CD4-positive, alpha-beta T cell treated with Interleukin-6 at 100 ng/mL for 8 hours (primary cell): ENCODE results near the gene KCNJ6.
A peak's percentile ranks its signal among the peaks of the same experiment; 100 is the strongest.
"Not testable (repeated sequence)": the region's sequence is repeated elsewhere in the genome, so short reads cannot be mapped to it uniquely, and the experiment has no call there.

Experiments
- DNase-seq: peaks from one replicate; pipeline ENCODE4 v3.0.0-alpha.2; 2020; ENCODE audit warnings: mixed read lengths, low spot score

Gene KCNJ6

GRCh38 chr21:37724201-37724600, 192.1 kb downstream of the KCNJ6 start:
- no peak for DNase-seq

- DNase-seq, result no peak
Observed at GRCh38 chr21:37717534-37717933, 198.7 kb downstream of the KCNJ6 start.

DNA sequence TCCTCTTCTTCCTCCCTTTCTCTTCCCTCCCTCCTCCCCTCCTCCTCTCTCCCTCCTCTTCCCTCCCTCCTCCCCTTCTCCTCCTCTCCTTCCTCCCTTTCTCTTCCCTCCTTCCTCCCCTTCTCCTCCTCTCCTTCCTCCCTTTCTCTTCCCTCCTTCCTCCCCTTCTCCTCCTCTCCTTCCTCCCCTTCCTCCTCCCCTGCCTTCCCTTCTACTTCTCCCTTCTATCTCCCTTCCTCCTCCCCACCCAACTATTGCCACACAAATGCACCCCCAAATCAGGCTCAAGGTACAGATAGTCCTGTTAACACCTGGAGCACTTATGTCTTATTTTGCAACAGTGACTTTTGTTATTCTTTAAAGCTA, 203.7 kb downstream of the KCNJ6 start:
- DNase-seq, result not testable (repeated sequence)

- no peak for DNase-seq
Observed at GRCh38 chr21:37711836-37712568, 204.3 kb downstream of the KCNJ6 start.

- DNase-seq, result no peak
Observed at GRCh38 chr21:37711286-37711829, 204.9 kb downstream of the KCNJ6 start.

- DNase-seq, result no peak
Observed at GRCh38 chr21:37710546-37711285, 205.5 kb downstream of the KCNJ6 start.

DNA sequence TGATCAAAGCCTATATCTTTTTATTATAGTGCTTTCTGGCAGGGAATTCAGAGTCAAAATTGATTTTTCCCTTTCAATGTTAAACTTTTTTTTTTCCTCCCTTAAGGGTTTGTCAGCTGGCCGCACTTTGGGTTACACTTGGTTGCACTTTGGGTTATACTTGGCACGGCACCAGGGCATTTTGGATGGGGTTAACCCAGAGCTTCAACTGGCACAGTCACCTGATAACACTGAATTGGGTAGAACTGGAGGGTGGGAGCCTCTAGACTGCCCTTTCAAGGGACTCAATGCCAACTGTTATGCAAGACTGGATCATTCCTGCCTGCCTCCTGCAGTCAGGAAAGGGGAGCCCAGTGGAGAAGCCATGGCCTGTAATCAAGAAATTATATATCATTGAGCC, 211.5 kb downstream of the KCNJ6 start:
- DNase-seq, result no peak

GRCh38 chr21:37702241-37702640, 214.0 kb downstream of the KCNJ6 start:
- DNase-seq, result no peak

DNA sequence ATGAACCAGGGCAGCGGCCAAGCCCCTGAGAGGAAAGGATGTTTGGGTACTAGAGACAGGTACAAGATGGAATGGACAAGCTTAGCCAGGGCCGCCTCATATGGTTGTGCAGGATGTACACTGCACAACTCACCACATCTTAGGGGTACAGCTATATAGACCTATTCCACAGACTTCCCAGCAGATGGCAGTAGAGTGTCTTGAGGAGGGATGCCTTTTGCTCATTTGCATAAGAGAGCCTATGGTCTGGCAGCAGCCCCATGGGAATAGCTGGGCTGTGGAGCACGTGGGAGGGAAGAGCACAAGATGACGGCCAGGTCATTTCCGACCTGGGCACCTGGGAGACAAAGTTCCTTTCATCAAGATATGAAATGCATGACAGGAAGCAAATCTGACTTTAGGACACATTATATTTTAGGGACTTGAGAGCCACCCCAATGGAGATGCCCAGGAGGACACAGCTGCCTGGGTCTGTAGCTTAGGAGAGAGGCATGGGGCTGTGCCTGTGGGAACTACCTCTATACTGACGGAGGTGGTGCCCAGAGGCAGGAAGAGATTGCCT, 215.5 kb downstream of the KCNJ6 start:
- no peak for DNase-seq

GRCh38 chr21:37699024-37699775, 217.1 kb downstream of the KCNJ6 start:
- no peak for DNase-seq

- DNase-seq, result no peak
Observed at GRCh38 chr21:37696936-37697335, 219.3 kb downstream of the KCNJ6 start.

DNA sequence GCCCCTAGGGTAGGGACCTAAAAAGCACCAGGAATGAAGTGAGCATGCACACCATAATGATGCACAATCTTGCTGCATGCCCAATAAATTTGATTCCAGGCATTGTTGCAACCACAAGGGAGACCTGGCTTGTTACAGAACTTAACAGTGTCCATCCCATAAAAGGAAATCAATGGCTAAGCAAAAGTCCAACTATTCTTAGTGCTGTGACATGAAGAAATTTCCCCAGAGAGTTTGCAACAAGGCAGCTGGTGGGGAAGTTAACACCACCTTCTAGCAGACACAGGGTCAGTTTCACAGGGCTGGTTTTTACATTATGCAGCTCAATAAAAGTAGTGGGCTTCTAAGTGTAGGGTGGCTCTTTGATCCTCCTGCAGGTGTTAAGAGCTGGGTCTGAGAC, 221.1 kb downstream of the KCNJ6 start:
- no peak for DNase-seq

DNA sequence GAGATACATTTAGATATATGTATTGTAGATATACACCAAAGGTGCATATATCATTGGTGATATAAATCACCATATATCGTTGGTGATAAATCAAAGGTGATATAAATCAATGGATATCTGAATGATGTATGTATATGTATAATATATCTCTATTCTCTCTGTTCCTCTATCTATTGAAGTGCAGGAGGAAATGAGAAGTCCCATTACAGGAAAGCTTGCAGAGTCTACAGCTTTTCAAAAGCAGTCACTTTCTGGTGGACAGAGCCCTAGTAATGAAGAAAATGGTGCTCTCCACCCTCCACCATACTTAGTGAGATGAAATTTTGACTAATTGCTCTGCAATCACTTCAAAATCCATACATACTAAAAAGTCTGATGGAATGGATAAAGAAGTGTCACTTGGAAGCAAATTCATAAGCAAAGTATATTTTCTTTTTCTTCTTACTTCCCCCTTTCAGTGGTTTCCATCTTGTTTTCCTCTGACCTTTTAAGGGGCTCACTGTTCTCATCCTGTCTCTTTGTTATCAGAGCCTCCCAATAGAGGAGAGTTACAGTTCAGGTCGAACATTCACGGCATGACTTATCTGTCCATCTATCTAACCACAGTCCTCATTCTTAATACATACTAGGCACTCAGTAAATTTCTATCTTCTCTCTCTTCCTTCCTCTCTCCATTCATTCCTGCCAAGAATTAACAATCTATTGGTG, 227.2 kb downstream of the KCNJ6 start:
- DNase-seq, result no peak

- DNase-seq, result no peak
Observed at GRCh38 chr21:37686991-37687810, 229.1 kb downstream of the KCNJ6 start.

- DNase-seq, result no peak
Observed at GRCh38 chr21:37684547-37684946, 231.7 kb downstream of the KCNJ6 start.

DNA sequence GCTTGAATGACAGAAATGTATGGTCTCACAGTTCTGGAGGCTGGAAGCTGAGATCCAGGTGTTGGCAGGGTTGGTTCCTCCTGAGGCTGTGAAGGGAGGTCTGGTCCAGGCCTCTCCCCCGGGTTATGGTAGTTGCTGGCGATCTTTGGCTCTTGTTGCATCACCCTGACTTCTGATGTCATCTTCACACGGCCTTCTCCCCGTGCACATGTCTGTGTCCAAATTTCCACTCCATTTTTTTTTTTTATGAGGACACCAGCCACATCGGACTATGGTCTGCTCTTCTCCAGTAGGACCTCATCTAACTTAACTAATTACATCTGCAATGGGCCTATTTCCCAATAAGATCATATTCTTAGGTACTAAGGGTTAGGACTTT, 232.2 kb downstream of the KCNJ6 start:
- no peak for DNase-seq

- no peak for DNase-seq
Observed at GRCh38 chr21:37683396-37684114, 232.7 kb downstream of the KCNJ6 start.

DNA sequence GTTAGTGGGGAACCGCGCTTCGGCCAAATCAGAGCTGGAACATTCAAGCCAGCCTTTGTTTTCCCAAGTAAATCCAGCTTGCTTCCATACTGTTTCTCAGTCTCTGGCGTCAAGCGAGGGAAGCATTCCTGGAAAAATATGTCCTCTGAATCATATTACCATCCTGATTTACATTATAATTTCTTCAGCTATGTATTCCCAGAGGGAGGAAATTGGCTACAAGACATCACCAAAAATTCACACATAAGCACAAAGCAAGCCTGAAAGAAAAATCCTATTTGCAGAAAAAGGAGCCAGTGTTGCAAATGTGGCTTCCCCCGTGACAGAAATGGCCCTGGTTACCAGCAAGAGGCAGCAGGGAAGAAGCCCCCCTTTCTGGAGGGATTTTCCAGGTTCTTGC, 233.3 kb downstream of the KCNJ6 start:
- no peak for DNase-seq

DNA sequence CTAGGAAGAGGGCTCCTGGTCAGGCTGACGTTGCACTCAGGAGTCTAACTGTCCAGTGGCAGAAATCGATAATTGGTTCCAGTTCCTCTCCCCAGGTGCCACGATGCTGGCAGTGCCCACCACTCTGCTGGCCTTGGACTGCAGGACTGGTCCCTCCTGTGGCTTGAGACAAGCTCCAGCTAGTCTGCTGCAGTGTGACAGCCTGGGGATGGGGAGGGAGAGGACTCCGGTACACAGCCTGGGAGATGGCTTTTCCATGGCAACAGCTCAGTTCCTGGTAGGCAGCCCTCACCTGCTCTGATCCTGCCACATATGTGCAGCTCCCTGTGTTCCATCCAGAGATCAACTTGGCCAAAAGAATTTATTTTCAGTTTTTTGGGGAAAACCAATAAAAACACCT, 239.3 kb downstream of the KCNJ6 start:
- no peak for DNase-seq

DNA sequence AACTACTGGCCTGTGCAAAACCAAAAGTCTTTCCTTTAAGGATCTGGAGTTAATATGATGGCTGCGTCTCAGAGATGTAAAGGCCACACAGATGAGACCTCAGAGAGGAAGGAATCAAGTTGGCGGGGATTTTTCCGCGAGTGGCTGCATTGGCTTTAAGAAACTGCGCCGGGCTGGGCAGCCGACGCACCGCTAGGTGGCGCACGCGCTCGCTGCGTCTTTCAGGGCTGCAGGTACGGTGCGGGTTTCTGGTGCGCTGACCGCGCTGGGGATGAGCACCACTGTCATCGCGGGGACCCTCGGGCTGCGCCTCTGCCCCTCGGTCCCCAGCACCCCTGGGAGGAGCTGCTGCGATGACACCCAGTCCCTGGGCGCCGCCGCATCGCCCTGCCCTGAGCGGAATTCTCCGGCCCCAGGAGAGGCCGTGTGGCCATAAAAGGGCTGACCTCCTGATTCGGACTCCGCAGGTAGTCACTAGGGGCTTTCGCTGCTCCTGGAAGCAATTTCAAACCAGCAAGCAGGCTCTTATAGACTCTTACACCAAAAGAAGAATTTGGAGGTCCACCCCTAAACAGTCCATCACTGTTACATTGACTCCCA, 241.0 kb downstream of the KCNJ6 start:
- DNase-seq, result peak; percentile 30
